Transverse colon (tissue), 4 donors: ENCODE measurements around the gene LAMA4. TPM values are rescaled to one million over a fixed set of nuclear protein-coding genes. Genes with fewer than 3 reads are reported as not detected.
A peak's percentile ranks its signal among the peaks of the same experiment; 100 is the strongest.

Experiments used
- DNase-seq: peaks from one replicate; pipeline ENCODE4 v3.0.0-alpha.2; 2019
- H3K27ac ChIP-seq, 4 donors: fragments of 200-600 bp; sonication (generic); 2 replicates each; pipeline ENCODE4 v1.5.1; 2016 to 2018; ENCODE audit warnings: inconsistent platforms in 4 of 4
- H3K27me3 ChIP-seq: fragments of 200-600 bp; sonication (generic); 2 replicates; pipeline ENCODE4 v1.5.1; 2017; ENCODE audit warnings: inconsistent platforms
- H3K36me3 ChIP-seq, 4 donors: fragments of 200-600 bp; sonication (generic); 2 replicates each; pipeline ENCODE4 v1.5.1; 2017 to 2019; ENCODE audit warnings: inconsistent platforms in 4 of 4
- H3K4me1 ChIP-seq, 4 donors: fragments of 200-600 bp; sonication (generic); 2 replicates each; pipeline ENCODE4 v1.5.1; 2017 to 2020; ENCODE audit warnings: inconsistent platforms in 4 of 4
- H3K4me3 ChIP-seq, 4 donors: fragments of 200-600 bp; sonication (generic); 1 replicate in 1 of 4; 2 replicates in 3 of 4; pipeline versions ENCODE4 v1.5.1 to v1.6.1; 2017 to 2019; ENCODE audit warnings: inconsistent platforms in 4 of 4
- H3K9me3 ChIP-seq, 2 donors: fragments of 200-600 bp; sonication (generic); 2 replicates each; pipeline ENCODE4 v1.5.1; 2017 to 2019; ENCODE audit warnings: inconsistent platforms in 2 of 2
- EP300 ChIP-seq: sonication (generic); formaldehyde crosslinking; IDR thresholded peaks from one replicate; pipeline ENCODE4 v1.6.1; 2017; ENCODE audit warnings: antibody characterized with exemption, low read depth
- POLR2A ChIP-seq: fragments of 450-650 bp; IDR thresholded peaks from one replicate; pipeline ENCODE4 v1.6.1; 2016; ENCODE audit warnings: antibody characterized with exemption, mild to moderate bottlenecking, moderate library complexity
- POLR2AphosphoS5 ChIP-seq, 3 donors: sonication (generic); formaldehyde crosslinking; IDR thresholded peaks; one replicate each; pipeline ENCODE4 v1.6.1; 2016; ENCODE audit warnings: antibody characterized with exemption in 3 of 3
- WGBS, 2 donors: methylation state at CpG; one replicate each; pipeline ENCODE4 v1.1.5; 2018; ENCODE audit warnings: low coverage in 1 of 2; 5-methylcytosine and 5-hydroxymethylcytosine counted together
- in situ Hi-C, 4 donors: fragments of 200-750 bp; cut with MboI; loops; one replicate each; pipeline versions ENCODE4 v1.15.0 to v1.15.1; 2017; ENCODE audit warnings: low sequenced_read_pairs in 3 of 4, low pct_ligation_motif_present in 1 of 4, low pct_unique_long_range_greater_than_20kb in 1 of 4
- intact Hi-C: fragments of 100-400 bp; cut with DNase I; formaldehyde crosslinking; loops from one replicate; pipeline ENCODE4 v1.15.1; 2023; ENCODE audit warnings: low total_unique reads
- total RNA-seq, 4 donors: library from RNA; depleted of rRNA; stranded (reverse); fragments of >200 nt; gene quantifications; one replicate each; pipeline ENCODE4 v1.1.0, GENCODE V29; 2016
- TF ChIP-seq, protein P1 (sequence below), 5 experiments: fragments of 200-600 bp in 3 of 5; fragments of 450-650 bp in 2 of 5; sonication (generic) in 3 of 5; IDR thresholded peaks; 1 replicate in 2 of 5; 2 replicates in 3 of 5; pipeline ENCODE4 v1.5.1; 2016 to 2017; ENCODE audit warnings: antibody characterized with exemption in 5 of 5, inconsistent platforms in 3 of 5, mild to moderate bottlenecking in 2 of 5, moderate library complexity in 1 of 5

The LAMA4 gene
- total RNA-seq, 4 donors from 2014 or later, result 27.3 to 54.9 (median 40.1) TPM

- in situ Hi-C loops, result loop anchor here in 2 of 4 donors (25.0 kb wide), 1 partner anchor 1723 kb away; no protein-coding TSS in a partner anchor
- H3K27ac ChIP-seq, result peak overlapping the region in 3 of 4 donors; percentile 23 to 48 (median 35)
- no peak for DNase-seq
- no peaks in the 10 kb centered on the region for H3K9me3 ChIP-seq
- H3K36me3 ChIP-seq, result no peaks in the 10 kb centered on the region
- no peaks in the 10 kb centered on the region for H3K27me3 ChIP-seq
- H3K4me1 ChIP-seq, result peaks cover 0 to 7% (median 0%) of the 10 kb centered on the region in 4 donors
- WGBS, 2 donors, result 35 to 63% methylated on average over 1 to 5 of the region's 5 CpGs
- intact Hi-C loops, result no loop called here
- no peak overlapping the region for H3K4me3 ChIP-seq
- TF ChIP-seq POLR2A, result no peak
- no peak for TF ChIP-seq EP300
- no peak for TF ChIP-seq POLR2AphosphoS5 (IDR thresholded peaks at IDR 0.05)
- TF ChIP-seq, protein P1, sequence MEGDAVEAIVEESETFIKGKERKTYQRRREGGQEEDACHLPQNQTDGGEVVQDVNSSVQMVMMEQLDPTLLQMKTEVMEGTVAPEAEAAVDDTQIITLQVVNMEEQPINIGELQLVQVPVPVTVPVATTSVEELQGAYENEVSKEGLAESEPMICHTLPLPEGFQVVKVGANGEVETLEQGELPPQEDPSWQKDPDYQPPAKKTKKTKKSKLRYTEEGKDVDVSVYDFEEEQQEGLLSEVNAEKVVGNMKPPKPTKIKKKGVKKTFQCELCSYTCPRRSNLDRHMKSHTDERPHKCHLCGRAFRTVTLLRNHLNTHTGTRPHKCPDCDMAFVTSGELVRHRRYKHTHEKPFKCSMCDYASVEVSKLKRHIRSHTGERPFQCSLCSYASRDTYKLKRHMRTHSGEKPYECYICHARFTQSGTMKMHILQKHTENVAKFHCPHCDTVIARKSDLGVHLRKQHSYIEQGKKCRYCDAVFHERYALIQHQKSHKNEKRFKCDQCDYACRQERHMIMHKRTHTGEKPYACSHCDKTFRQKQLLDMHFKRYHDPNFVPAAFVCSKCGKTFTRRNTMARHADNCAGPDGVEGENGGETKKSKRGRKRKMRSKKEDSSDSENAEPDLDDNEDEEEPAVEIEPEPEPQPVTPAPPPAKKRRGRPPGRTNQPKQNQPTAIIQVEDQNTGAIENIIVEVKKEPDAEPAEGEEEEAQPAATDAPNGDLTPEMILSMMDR (IDR thresholded peaks at IDR 0.05), result no peak
Observed at GRCh38 chr6:112189494-112189893, 64.9 kb downstream of the LAMA4 start.

- Histone ChIP-seq H3K4me3 (no peak overlapping the region), H3K4me1 (peaks cover 0 to 7% (median 0%) of the 10 kb centered on the region in 4 donors), H3K27me3 (no peaks in the 10 kb centered on the region), H3K27ac (peak overlapping the region in 2 of 4 donors; percentile 35 to 48), H3K36me3 (no peaks in the 10 kb centered on the region), H3K9me3 (no peaks in the 10 kb centered on the region)
- WGBS, 2 donors, result 65 to 100% methylated on average over 3 of the region's 3 CpGs
- no peak for DNase-seq
- intact Hi-C loops, result no loop called here
- no peak for TF ChIP-seq POLR2A
- no peak for TF ChIP-seq EP300
- in situ Hi-C loops, result loop anchor here in 2 of 4 donors (25.0 kb wide), 1 partner anchor 1723 kb away; no protein-coding TSS in a partner anchor
Observed at GRCh38 chr6:112188906-112189305, 65.5 kb downstream of the LAMA4 start.

DNA sequence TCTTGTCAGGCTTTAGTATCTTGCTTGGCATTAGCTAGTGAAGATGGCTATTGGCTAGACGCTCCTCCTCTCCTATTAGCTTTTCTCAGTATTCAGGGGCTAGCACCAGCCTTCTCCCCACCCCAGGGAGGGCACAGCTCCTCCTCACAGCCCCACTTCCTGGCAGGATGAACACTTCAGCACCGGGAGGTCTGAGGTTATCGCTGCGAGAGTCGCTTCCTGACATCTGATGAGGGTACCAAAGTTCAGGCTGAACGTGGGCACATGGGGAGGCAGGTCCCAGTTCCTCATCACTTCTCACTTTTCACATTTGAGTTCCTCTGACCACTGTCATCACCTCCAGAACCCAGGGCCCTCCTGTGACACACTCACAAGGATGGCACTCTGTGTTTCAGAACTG, 66.6 kb downstream of the LAMA4 start:
- Histone ChIP-seq H3K27ac (no peak overlapping the region), H3K27me3 (no peaks in the 10 kb centered on the region), H3K4me1 (peaks cover 0 to 7% (median 0%) of the 10 kb centered on the region in 4 donors), H3K4me3 (no peak overlapping the region), H3K9me3 (no peaks in the 10 kb centered on the region), H3K36me3 (no peaks in the 10 kb centered on the region)
- intact Hi-C loops, result no loop called here
- TF ChIP-seq POLR2AphosphoS5 (IDR thresholded peaks at IDR 0.05) (no peak), POLR2A (no peak), EP300 (no peak)
- TF ChIP-seq, protein P1 (IDR thresholded peaks at IDR 0.05), result no peak
- no peak for DNase-seq
- in situ Hi-C loops, result loop anchor here in 2 of 4 donors (25.0 kb wide), 1 partner anchor 1725 kb away; no protein-coding TSS in a partner anchor
- 17 to 70% methylated on average over 1 to 6 of the region's 6 CpGs for WGBS, 2 donors

- intact Hi-C loops, result no loop called here
- Histone ChIP-seq H3K9me3 (no peaks in the 10 kb centered on the region), H3K36me3 (no peaks in the 10 kb centered on the region), H3K27me3 (no peaks in the 10 kb centered on the region), H3K27ac (peak overlapping the region in 3 of 4 donors; percentile 5 to 15 (median 8)), H3K4me3 (no peak overlapping the region), H3K4me1 (peaks cover 0 to 7% (median 0%) of the 10 kb centered on the region in 4 donors)
- 74 to 88% methylated on average over 7 to 9 of the region's 9 CpGs for WGBS, 2 donors
- in situ Hi-C loops, result loop anchor here in 2 of 4 donors (25.0 kb wide), 1 partner anchor 1727 kb away; no protein-coding TSS in a partner anchor
- TF ChIP-seq EP300 (no peak), POLR2AphosphoS5 (IDR thresholded peaks at IDR 0.05) (no peak), POLR2A (no peak)
- TF ChIP-seq, protein P1 (IDR thresholded peaks at IDR 0.05), result no peak
- DNase-seq, result no peak
Observed at GRCh38 chr6:112184951-112185350, 69.4 kb downstream of the LAMA4 start.
